ENCODE results near the gene CCP110. TPM values are rescaled to one million over a fixed set of nuclear protein-coding genes. Genes with fewer than 3 reads are reported as not detected.

CCP110 gene
- total and polyA plus RNA-seq, 2 donors from 2014 or later = 3.5 to 14.5 TPM

- no peak for DNase-seq
- intact Hi-C loops (cut with DNase I) = loop anchor here (5.0 kb wide), 1 partner anchor 287 kb away; no protein-coding TSS in a partner anchor
- H3K9ac ChIP-seq (ENCODE audit: low read length in 3 of 3) = no peak overlapping the region
- TF ChIP-seq CTCF (IDR thresholded peaks at IDR 0.05; ENCODE audit: borderline replicate concordance, extremely low read depth, insufficient read depth) = no peak
- H3K9me3 ChIP-seq (ENCODE audit: control insufficient read depth in 2 of 3, insufficient read depth in 1 of 3, low read length in 3 of 3) = no peaks in the 10 kb centered on the region
- no peak overlapping the region for H3K27ac ChIP-seq (ENCODE audit: low read depth in 2 of 2, low read length in 2 of 2)
- peaks cover 3 to 23% (median 18%) of the 10 kb centered on the region in 3 donors for H3K36me3 ChIP-seq (ENCODE audit: control insufficient read depth in 2 of 3, insufficient read depth in 3 of 3, low read length in 3 of 3)
- H3K4me1 ChIP-seq (ENCODE audit: control insufficient read depth in 2 of 3, insufficient read depth in 2 of 3, low read depth in 1 of 3, low read length in 3 of 3) = no peaks in the 10 kb centered on the region
- H3K27me3 ChIP-seq (ENCODE audit: control insufficient read depth, insufficient read depth, low read length) = no peaks in the 10 kb centered on the region
- no peak overlapping the region for H3K4me3 ChIP-seq (ENCODE audit: low read length in 3 of 3)
- no peak for FAIRE-seq
Observed at GRCh38 chr16:19599968-19600716, 76.4 kb downstream of the CCP110 start.

- intact Hi-C loops (cut with DNase I) = no loop called here
Observed at GRCh38 chr16:19601083-19601976, 77.6 kb downstream of the CCP110 start.

More at GRCh38 chr16:19601083-19601976, 77.6 kb downstream of the CCP110 start:
- H3K4me1 ChIP-seq (ENCODE audit: control insufficient read depth in 2 of 3, insufficient read depth in 2 of 3, low read depth in 1 of 3, low read length in 3 of 3) = no peaks in the 10 kb centered on the region
- peak; percentile 40 for TF ChIP-seq CTCF (IDR thresholded peaks at IDR 0.05; ENCODE audit: borderline replicate concordance, extremely low read depth, insufficient read depth)
- FAIRE-seq (no peak), DNase-seq (peak in 3 of 5 donors; percentile 34 to 65 (median 50))
- H3K36me3 ChIP-seq (ENCODE audit: control insufficient read depth in 2 of 3, insufficient read depth in 3 of 3, low read length in 3 of 3) = peaks cover 3 to 20% (median 20%) of the 10 kb centered on the region in 3 donors
- H3K9me3 ChIP-seq (ENCODE audit: control insufficient read depth in 2 of 3, insufficient read depth in 1 of 3, low read length in 3 of 3) = no peaks in the 10 kb centered on the region
- no peaks in the 10 kb centered on the region for H3K27me3 ChIP-seq (ENCODE audit: control insufficient read depth, insufficient read depth, low read length)
- no peak overlapping the region for H3K9ac ChIP-seq (ENCODE audit: low read length in 3 of 3)
- H3K27ac ChIP-seq (ENCODE audit: low read depth in 2 of 2, low read length in 2 of 2) = no peak overlapping the region
- H3K4me3 ChIP-seq (ENCODE audit: low read length in 3 of 3) = no peak overlapping the region

Other genes starting within 250 kb of the CCP110 start
- not detected for gene CLEC19A, start 238.2 kb upstream of the CCP110 start, total RNA-seq
- gene CLEC19A, start 238.2 kb upstream of the CCP110 start, polyA plus RNA-seq (ENCODE audit: insufficient read depth, low read depth, low replicate concordance) = not detected
- 6.6 TPM for gene TMC5, start 106.1 kb upstream of the CCP110 start, total RNA-seq
- gene TMC5, start 106.1 kb upstream of the CCP110 start, polyA plus RNA-seq (ENCODE audit: insufficient read depth, low read depth, low replicate concordance) = 1.0 TPM
- 48.2 TPM for gene GDE1, start 1.8 kb upstream of the CCP110 start, total RNA-seq
- 54.7 TPM for gene GDE1, start 1.8 kb upstream of the CCP110 start, polyA plus RNA-seq (ENCODE audit: insufficient read depth, low read depth, low replicate concordance)
- 63.5 TPM for gene VPS35L, start 31.8 kb downstream of the CCP110 start, total RNA-seq
- gene VPS35L, start 31.8 kb downstream of the CCP110 start, polyA plus RNA-seq (ENCODE audit: insufficient read depth, low read depth, low replicate concordance) = 42.4 TPM
- gene KNOP1, start 194.3 kb downstream of the CCP110 start, total RNA-seq = 17.9 TPM
- 10.2 TPM for gene KNOP1, start 194.3 kb downstream of the CCP110 start, polyA plus RNA-seq (ENCODE audit: insufficient read depth, low read depth, low replicate concordance)
- gene IQCK, start 194.3 kb downstream of the CCP110 start, total RNA-seq = 38.1 TPM
- gene IQCK, start 194.3 kb downstream of the CCP110 start, polyA plus RNA-seq (ENCODE audit: insufficient read depth, low read depth, low replicate concordance) = 35.4 TPM

All from kidney (tissue), 14 donors.